ENCODE data around the gene FAM83G.

FAM83G gene

GRCh38 chr17:19013806-19014627 is 9.5 kb upstream of the FAM83G start:
- no peaks in the 10 kb centered on the region for H3K4me1 ChIP-seq (ENCODE audit: control insufficient read depth in 1 of 2, insufficient read depth in 2 of 2, low read length in 2 of 2)
- H3K9me3 ChIP-seq (ENCODE audit: control insufficient read depth in 1 of 2, low read length in 2 of 2), result no peaks in the 10 kb centered on the region
- no peak overlapping the region for H3K27ac ChIP-seq (ENCODE audit: low read length)
- no peaks in the 10 kb centered on the region for H3K36me3 ChIP-seq (ENCODE audit: control insufficient read depth in 1 of 2, insufficient read depth in 2 of 2, low read length in 2 of 2)
- no peaks in the 10 kb centered on the region for H3K27me3 ChIP-seq (ENCODE audit: low read depth, low read length)
- H3K4me3 ChIP-seq (ENCODE audit: low read depth in 1 of 2, low read length in 2 of 2), result no peak overlapping the region

DNA sequence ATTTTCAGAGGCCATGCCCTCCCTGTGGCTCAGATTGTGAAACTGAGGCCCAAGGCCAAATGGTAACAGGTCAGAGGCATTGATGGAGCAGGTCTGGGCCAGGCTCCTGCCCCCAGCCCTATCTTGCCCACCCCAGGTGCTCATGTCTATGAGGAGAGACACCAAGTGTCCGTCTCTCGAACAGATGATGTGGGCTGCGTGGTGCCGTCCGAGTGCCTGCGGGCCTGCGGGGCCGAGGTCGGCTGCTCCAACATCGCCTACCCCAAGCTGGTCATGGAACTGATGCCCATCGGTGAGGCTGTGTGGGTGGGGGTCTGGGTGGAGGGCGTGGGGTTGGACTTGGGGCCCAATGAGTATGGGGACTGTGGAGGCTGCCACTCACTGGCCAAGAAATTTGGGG is 8.7 kb upstream of the FAM83G start:
- no peaks in the 10 kb centered on the region for H3K27me3 ChIP-seq (ENCODE audit: low read depth, low read length)
- H3K4me1 ChIP-seq (ENCODE audit: control insufficient read depth in 1 of 2, insufficient read depth in 2 of 2, low read length in 2 of 2), result no peaks in the 10 kb centered on the region
- H3K27ac ChIP-seq (ENCODE audit: low read length), result no peak overlapping the region
- H3K4me3 ChIP-seq (ENCODE audit: low read depth in 1 of 2, low read length in 2 of 2), result no peak overlapping the region
- no peaks in the 10 kb centered on the region for H3K9me3 ChIP-seq (ENCODE audit: control insufficient read depth in 1 of 2, low read length in 2 of 2)
- no peaks in the 10 kb centered on the region for H3K36me3 ChIP-seq (ENCODE audit: control insufficient read depth in 1 of 2, insufficient read depth in 2 of 2, low read length in 2 of 2)

- Histone ChIP-seq H3K27me3 (ENCODE audit: low read depth, low read length) (no peaks in the 10 kb centered on the region), H3K27ac (ENCODE audit: low read length) (no peak overlapping the region), H3K9me3 (ENCODE audit: control insufficient read depth in 1 of 2, low read length in 2 of 2) (no peaks in the 10 kb centered on the region), H3K4me1 (ENCODE audit: control insufficient read depth in 1 of 2, insufficient read depth in 2 of 2, low read length in 2 of 2) (no peaks in the 10 kb centered on the region), H3K36me3 (ENCODE audit: control insufficient read depth in 1 of 2, insufficient read depth in 2 of 2, low read length in 2 of 2) (no peaks in the 10 kb centered on the region), H3K4me3 (ENCODE audit: low read depth in 1 of 2, low read length in 2 of 2) (no peak overlapping the region)
These were observed 7.9 kb upstream of the FAM83G start for GRCh38 chr17:19012171-19013080.

- H3K36me3 ChIP-seq (ENCODE audit: control insufficient read depth in 1 of 2, insufficient read depth in 2 of 2, low read length in 2 of 2), result no peaks in the 10 kb centered on the region
- no peaks in the 10 kb centered on the region for H3K4me1 ChIP-seq (ENCODE audit: control insufficient read depth in 1 of 2, insufficient read depth in 2 of 2, low read length in 2 of 2)
- H3K27me3 ChIP-seq (ENCODE audit: low read depth, low read length), result no peaks in the 10 kb centered on the region
- H3K9me3 ChIP-seq (ENCODE audit: control insufficient read depth in 1 of 2, low read length in 2 of 2), result no peaks in the 10 kb centered on the region
- H3K27ac ChIP-seq (ENCODE audit: low read length), result no peak overlapping the region
- H3K4me3 ChIP-seq (ENCODE audit: low read depth in 1 of 2, low read length in 2 of 2), result no peak overlapping the region
These were observed 7.0 kb upstream of the FAM83G start for GRCh38 chr17:19011581-19011980.

GRCh38 chr17:19010729-19011505 is 6.4 kb upstream of the FAM83G start:
- Histone ChIP-seq H3K36me3 (ENCODE audit: control insufficient read depth in 1 of 2, insufficient read depth in 2 of 2, low read length in 2 of 2) (no peaks in the 10 kb centered on the region), H3K4me3 (ENCODE audit: low read depth in 1 of 2, low read length in 2 of 2) (no peak overlapping the region), H3K4me1 (ENCODE audit: control insufficient read depth in 1 of 2, insufficient read depth in 2 of 2, low read length in 2 of 2) (no peaks in the 10 kb centered on the region), H3K27me3 (ENCODE audit: low read depth, low read length) (no peaks in the 10 kb centered on the region), H3K9me3 (ENCODE audit: control insufficient read depth in 1 of 2, low read length in 2 of 2) (peaks cover 0 to 2% of the 10 kb centered on the region in 2 donors), H3K27ac (ENCODE audit: low read length) (no peak overlapping the region)

GRCh38 chr17:19009970-19010369 is 5.4 kb upstream of the FAM83G start:
- peaks cover 0 to 2% of the 10 kb centered on the region in 2 donors for H3K9me3 ChIP-seq (ENCODE audit: control insufficient read depth in 1 of 2, low read length in 2 of 2)
- H3K4me1 ChIP-seq (ENCODE audit: control insufficient read depth in 1 of 2, insufficient read depth in 2 of 2, low read length in 2 of 2), result no peaks in the 10 kb centered on the region
- no peak overlapping the region for H3K4me3 ChIP-seq (ENCODE audit: low read depth in 1 of 2, low read length in 2 of 2)
- no peaks in the 10 kb centered on the region for H3K36me3 ChIP-seq (ENCODE audit: control insufficient read depth in 1 of 2, insufficient read depth in 2 of 2, low read length in 2 of 2)
- no peak overlapping the region for H3K27ac ChIP-seq (ENCODE audit: low read length)
- H3K27me3 ChIP-seq (ENCODE audit: low read depth, low read length), result no peaks in the 10 kb centered on the region

DNA sequence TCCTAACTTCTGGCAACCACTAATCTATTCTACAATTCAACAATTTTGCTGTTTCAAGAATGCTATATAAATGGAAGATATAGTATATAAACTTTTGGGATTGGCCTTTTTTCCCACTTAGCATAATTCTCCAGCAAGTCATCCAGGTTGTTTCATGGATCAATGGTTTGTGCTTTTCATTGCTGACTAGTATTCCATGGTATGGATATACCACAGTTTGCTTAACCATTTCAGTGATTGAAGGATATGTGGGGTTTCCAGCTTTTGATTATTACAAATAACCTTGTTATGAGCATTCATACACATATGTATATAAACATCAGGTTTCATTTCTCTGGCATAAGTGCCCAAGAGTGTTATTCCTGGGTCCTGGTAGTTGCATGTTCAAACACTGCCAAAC is 2.1 kb upstream of the FAM83G start:
- Histone ChIP-seq H3K9me3 (ENCODE audit: control insufficient read depth in 1 of 2, low read length in 2 of 2) (peaks cover 0 to 2% of the 10 kb centered on the region in 2 donors), H3K4me1 (ENCODE audit: control insufficient read depth in 1 of 2, insufficient read depth in 2 of 2, low read length in 2 of 2) (no peaks in the 10 kb centered on the region), H3K4me3 (ENCODE audit: low read depth in 1 of 2, low read length in 2 of 2) (no peak overlapping the region), H3K36me3 (ENCODE audit: control insufficient read depth in 1 of 2, insufficient read depth in 2 of 2, low read length in 2 of 2) (no peaks in the 10 kb centered on the region), H3K27me3 (ENCODE audit: low read depth, low read length) (no peaks in the 10 kb centered on the region), H3K27ac (ENCODE audit: low read length) (no peak overlapping the region)

DNA sequence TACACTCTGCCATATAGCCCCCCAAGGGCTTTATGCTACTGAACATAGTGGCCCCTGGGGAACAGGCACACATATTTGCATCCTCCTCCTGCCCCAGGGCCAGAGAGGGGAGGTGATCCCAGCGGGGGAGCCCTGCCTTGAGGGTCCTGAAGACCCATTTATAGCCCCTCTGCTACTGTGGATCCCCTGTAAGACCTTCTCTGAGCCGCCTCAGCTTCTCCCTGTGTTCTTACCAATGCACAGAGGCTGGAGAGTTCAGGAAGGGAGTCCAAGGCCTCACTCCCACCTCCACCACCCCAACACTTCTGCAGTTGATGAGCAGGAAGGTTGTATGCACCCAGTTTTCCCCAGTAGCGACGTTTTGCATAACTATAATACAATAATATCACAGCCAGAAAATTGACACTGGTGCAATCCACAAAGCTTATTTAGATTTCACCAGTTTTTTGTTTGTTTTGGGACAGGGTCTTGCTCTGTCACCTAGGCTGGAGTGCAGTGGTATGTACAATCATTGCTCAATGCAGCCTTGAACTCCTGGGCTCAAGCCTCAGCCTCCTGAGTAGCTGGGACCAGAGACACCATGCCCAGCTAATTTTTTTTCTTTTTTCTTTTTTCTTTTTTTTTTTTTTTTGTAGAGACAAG is 1.3 kb upstream of the FAM83G start:
- no peaks in the 10 kb centered on the region for H3K36me3 ChIP-seq (ENCODE audit: control insufficient read depth in 1 of 2, insufficient read depth in 2 of 2, low read length in 2 of 2)

DNA sequence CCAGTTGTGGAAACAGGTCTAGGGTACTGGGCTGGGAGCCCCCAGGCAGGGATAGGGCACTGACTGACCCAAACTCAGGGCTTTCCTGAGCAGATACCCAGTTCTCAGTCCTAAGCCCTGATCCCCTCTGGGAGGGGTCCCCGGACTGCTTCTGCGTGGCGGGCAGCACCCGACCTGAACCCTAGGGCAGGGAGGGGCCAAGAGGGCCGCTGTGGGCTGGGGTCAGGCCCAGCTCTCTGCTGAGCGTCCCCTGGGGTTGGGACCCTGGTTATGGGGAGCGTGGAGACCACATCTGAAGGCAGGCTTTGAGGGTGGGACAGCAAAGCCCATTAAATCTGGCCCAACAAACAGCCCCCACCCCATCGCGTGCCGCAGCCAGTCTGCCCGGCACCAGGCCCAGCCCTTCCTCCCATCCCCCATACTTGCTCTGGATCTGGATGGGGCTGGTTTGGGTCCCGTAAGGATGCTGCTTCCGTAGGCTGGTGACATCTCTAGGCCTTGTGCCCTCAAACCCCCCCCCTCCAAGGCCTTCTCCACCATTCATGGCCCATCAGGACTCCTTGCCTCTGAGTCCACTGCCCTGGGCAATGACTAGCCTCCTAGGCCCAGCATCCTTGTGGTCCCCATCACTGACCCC is 691 bp upstream of the FAM83G start:
- Histone ChIP-seq H3K9me3 (ENCODE audit: control insufficient read depth in 1 of 2, low read length in 2 of 2) (peaks cover 0 to 2% of the 10 kb centered on the region in 2 donors), H3K27me3 (ENCODE audit: low read depth, low read length) (no peaks in the 10 kb centered on the region), H3K4me1 (ENCODE audit: control insufficient read depth in 1 of 2, insufficient read depth in 2 of 2, low read length in 2 of 2) (no peaks in the 10 kb centered on the region), H3K4me3 (ENCODE audit: low read depth in 1 of 2, low read length in 2 of 2) (peak overlapping the region in 1 of 2 donors; percentile 39), H3K36me3 (ENCODE audit: control insufficient read depth in 1 of 2, insufficient read depth in 2 of 2, low read length in 2 of 2) (no peaks in the 10 kb centered on the region), H3K27ac (ENCODE audit: low read length) (peak overlapping the region; percentile 69)

More for the DNA sequence above, 1.3 kb upstream of the FAM83G start:
- Histone ChIP-seq H3K4me1 (ENCODE audit: control insufficient read depth in 1 of 2, insufficient read depth in 2 of 2, low read length in 2 of 2) (no peaks in the 10 kb centered on the region), H3K27me3 (ENCODE audit: low read depth, low read length) (no peaks in the 10 kb centered on the region), H3K4me3 (ENCODE audit: low read depth in 1 of 2, low read length in 2 of 2) (no peak overlapping the region), H3K27ac (ENCODE audit: low read length) (no peak overlapping the region), H3K9me3 (ENCODE audit: control insufficient read depth in 1 of 2, low read length in 2 of 2) (peaks cover 0 to 2% of the 10 kb centered on the region in 2 donors)

DNA sequence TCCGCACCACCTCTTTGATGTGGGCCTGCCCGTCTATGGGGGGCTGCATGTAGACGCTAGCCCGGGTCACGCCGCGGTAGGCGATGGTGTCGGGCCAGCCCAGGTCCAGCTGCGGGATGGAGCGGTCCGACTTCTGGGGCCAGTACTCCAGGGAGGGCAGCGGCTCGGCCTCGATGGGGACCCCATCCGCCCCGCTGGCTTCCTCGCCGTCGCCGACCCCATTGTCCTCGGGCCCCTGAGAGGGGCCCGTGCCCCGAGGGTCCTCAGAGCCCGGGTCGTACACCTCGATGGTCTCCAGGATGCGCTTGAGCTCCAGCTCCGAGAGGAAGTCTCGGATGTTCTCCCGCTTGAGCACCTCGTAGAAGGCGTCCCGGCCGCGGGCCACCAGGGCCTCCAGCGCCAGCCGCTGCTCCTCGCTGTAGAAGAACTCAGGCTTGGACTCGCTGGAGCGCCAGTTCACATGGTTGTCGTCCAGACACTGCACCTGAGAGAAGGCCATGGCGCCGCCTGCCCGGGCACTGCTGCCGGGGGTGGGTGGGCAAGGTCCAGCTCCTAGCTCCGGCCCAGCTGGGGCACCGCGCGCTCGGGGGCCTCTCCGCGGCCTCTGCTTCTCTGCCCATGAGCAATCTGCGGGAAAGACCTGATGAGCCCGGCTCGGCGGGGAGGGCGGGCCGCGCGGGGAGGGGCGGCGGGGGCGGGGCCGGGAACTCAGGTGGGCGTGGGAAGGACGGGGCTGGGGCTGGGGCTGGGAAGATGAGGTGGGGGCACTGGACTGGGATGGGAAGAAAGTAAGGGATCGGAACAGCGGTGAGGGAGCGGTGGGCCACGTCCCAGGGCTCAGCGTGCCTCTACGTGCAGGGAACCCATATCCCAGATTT is 782 bp downstream of the FAM83G start:
- Histone ChIP-seq H3K4me3 (ENCODE audit: low read depth in 1 of 2, low read length in 2 of 2) (peak overlapping the region; percentile 50 to 67), H3K36me3 (ENCODE audit: control insufficient read depth in 1 of 2, insufficient read depth in 2 of 2, low read length in 2 of 2) (no peaks in the 10 kb centered on the region), H3K9me3 (ENCODE audit: control insufficient read depth in 1 of 2, low read length in 2 of 2) (peaks cover 0 to 2% of the 10 kb centered on the region in 2 donors), H3K4me1 (ENCODE audit: control insufficient read depth in 1 of 2, insufficient read depth in 2 of 2, low read length in 2 of 2) (no peaks in the 10 kb centered on the region), H3K27me3 (ENCODE audit: low read depth, low read length) (no peaks in the 10 kb centered on the region), H3K27ac (ENCODE audit: low read length) (no peak overlapping the region)
